ENCODE results near the gene SUSD3. TPM values are rescaled to one million over a fixed set of nuclear protein-coding genes. Genes with fewer than 3 reads are reported as not detected.

Gene SUSD3
- total and polyA plus RNA-seq, 2 of the 8 experiments (the other 6 are each of a cell fraction or from before 2014, with no cell fraction given), result 5.5 to 35.4 TPM

GRCh38 chr9:93039456-93039855, 19.0 kb upstream of the SUSD3 start (continued):
- TF ChIP-seq HDAC2 (IDR thresholded peaks at IDR 0.05; ENCODE audit: borderline replicate concordance in 1 of 2, low read depth in 2 of 2, low read length in 2 of 2) (no peak), CEBPB (IDR thresholded peaks at IDR 0.05; ENCODE audit: low read depth, low read length) (no peak), SP2 (IDR thresholded peaks at IDR 0.05; ENCODE audit: low read length) (no peak), SRF (IDR thresholded peaks at IDR 0.05; ENCODE audit: low read depth, low read length) (no peak), CTBP2 (IDR thresholded peaks at IDR 0.05; ENCODE audit: borderline replicate concordance, insufficient read depth, insufficient read length, low read length) (no peak), BCL11A (IDR thresholded peaks at IDR 0.05; ENCODE audit: low read depth in 2 of 2, low read length in 2 of 2) (no peak), JUN (IDR thresholded peaks at IDR 0.05; ENCODE audit: low read depth, low read length) (no peak)

Data from H1 (cell line).